Endodermal cell (in vitro differentiated cells): ENCODE measurements around the gene CTU1. TPM values are rescaled to one million over a fixed set of nuclear protein-coding genes. Genes with fewer than 3 reads are reported as not detected.

Source experiments
- DNase-seq: peaks from one replicate; pipeline ENCODE4 v3.0.0-alpha.2; 2017
- H3K27ac ChIP-seq: 2 replicates; pipeline ENCODE4 v1.5.1; 2013; ENCODE audit warnings: mild to moderate bottlenecking, low read depth, low read length, moderate library complexity
- H3K27me3 ChIP-seq: 2 replicates; pipeline ENCODE4 v1.6.1; 2013; ENCODE audit warnings: mild to moderate bottlenecking, low read length, moderate library complexity; ENCODE audit not compliant: insufficient read depth, control insufficient read depth, poor library complexity, severe bottlenecking
- H3K36me3 ChIP-seq: 2 replicates; pipeline ENCODE4 v1.7.0; 2013; ENCODE audit warnings: mild to moderate bottlenecking, low read length, moderate library complexity; ENCODE audit not compliant: control insufficient read depth, insufficient read depth
- H3K4me1 ChIP-seq: one replicate; pipeline ENCODE4 v1.7.0; 2013; ENCODE audit warnings: low read length; ENCODE audit not compliant: control insufficient read depth, insufficient read depth
- H3K4me3 ChIP-seq: 2 replicates; pipeline ENCODE4 v1.5.1; 2013; ENCODE audit warnings: mild to moderate bottlenecking, low read length, moderate library complexity
- H3K9ac ChIP-seq: 2 replicates; pipeline ENCODE4 v1.6.1; 2013; ENCODE audit warnings: mild to moderate bottlenecking, low read length, moderate library complexity; ENCODE audit not compliant: poor library complexity, severe bottlenecking; ENCODE audit errors: extremely low read depth
- H3K9me3 ChIP-seq: 2 replicates; pipeline ENCODE4 v1.6.1; 2013; ENCODE audit warnings: mild to moderate bottlenecking, low read length, moderate library complexity; ENCODE audit not compliant: control insufficient read depth
- H3K27ac Mint-ChIP-seq: 2 replicates; pipeline ENCODE4 v1.8.0; 2020; ENCODE audit warnings: mixed read lengths
- H3K27me3 Mint-ChIP-seq: 2 replicates; pipeline ENCODE4 v1.8.0; 2021; ENCODE audit warnings: mild to moderate bottlenecking, mixed read lengths; ENCODE audit not compliant: insufficient read depth
- H3K36me3 Mint-ChIP-seq: 2 replicates; pipeline ENCODE4 v1.8.0; 2020; ENCODE audit warnings: low read depth, mixed read lengths
- H3K4me1 Mint-ChIP-seq: 2 replicates; pipeline ENCODE4 v1.8.0; 2020; ENCODE audit warnings: mixed read lengths
- H3K4me3 Mint-ChIP-seq: 2 replicates; pipeline ENCODE4 v1.8.0; 2020; ENCODE audit warnings: mild to moderate bottlenecking, moderate library complexity, mixed read lengths
- H3K9me3 Mint-ChIP-seq: 2 replicates; pipeline ENCODE4 v1.8.0; 2020; ENCODE audit warnings: mild to moderate bottlenecking, mixed read lengths
- CTCF ChIP-seq: fragments of 200-600 bp; sonication (generic); conservative IDR thresholded peaks from 2 replicates; pipeline ENCODE4 v1.5.0; 2021; ENCODE audit warnings: antibody characterized with exemption, mild to moderate bottlenecking
- WGBS, 2 experiments: methylation state at CpG; one replicate each; pipeline versions ENCODE4 v1.1.5 to v1.1.7; 2013; ENCODE audit warnings: missing lambda C conversion rate in 2 of 2, mixed read lengths in 1 of 2; ENCODE audit not compliant: insufficient coverage in 1 of 2, insufficient read length in 1 of 2; 5-methylcytosine and 5-hydroxymethylcytosine counted together
- total RNA-seq, 2 donors: library from RNA; stranded (reverse); fragmentation: NEBNext Ultra II Directional in 1 of 2; extraction: Animal tissue kit (Norgen Biotek cat#: 25700) in 1 of 2; gene quantifications; 2 replicates in 1 of 2; 3 replicates in 1 of 2; pipeline ENCODE4 v1.2.1, GENCODE V29; 2021

Gene CTU1
- total RNA-seq, 2 donors from 2014 or later: 5.1 to 5.7 TPM

- Histone ChIP-seq H3K9ac (no peak overlapping the region), H3K27me3 (no peaks in the 10 kb centered on the region), H3K36me3 (no peaks in the 10 kb centered on the region), H3K27ac (no peak overlapping the region), H3K4me3 (no peak overlapping the region), H3K4me1 (no peaks in the 10 kb centered on the region), H3K9me3 (no peaks in the 10 kb centered on the region)
- H3K4me1 Mint-ChIP-seq: peaks cover 3% of the 10 kb centered on the region
- DNase-seq: no peak
- no peaks in the 10 kb centered on the region for H3K36me3 Mint-ChIP-seq
- H3K27me3 Mint-ChIP-seq: peaks cover 12% of the 10 kb centered on the region
- WGBS, 2 experiments: 92 to 95% methylated on average over 3 to 8 of the region's 8 CpGs
- no peak overlapping the region for H3K4me3 Mint-ChIP-seq
- TF ChIP-seq CTCF: no peak
- H3K27ac Mint-ChIP-seq: no peak overlapping the region
- no peaks in the 10 kb centered on the region for H3K9me3 Mint-ChIP-seq
Measured at GRCh38 chr19:51129716-51130115, 21.5 kb upstream of the CTU1 start.

GRCh38 chr19:51128227-51128626 is 20.0 kb upstream of the CTU1 start:
- no peak for DNase-seq
- Mint-ChIP-seq H3K4me1 (peaks cover 3% of the 10 kb centered on the region), H3K36me3 (no peaks in the 10 kb centered on the region), H3K27me3 (peaks cover 16% of the 10 kb centered on the region), H3K27ac (no peak overlapping the region), H3K4me3 (no peak overlapping the region), H3K9me3 (no peaks in the 10 kb centered on the region)
- WGBS, 2 experiments: 91 to 94% methylated on average over 7 of the region's 7 CpGs
- H3K27me3 ChIP-seq: no peaks in the 10 kb centered on the region
- no peak overlapping the region for H3K4me3 ChIP-seq
- no peaks in the 10 kb centered on the region for H3K4me1 ChIP-seq
- H3K9ac ChIP-seq: no peak overlapping the region
- no peaks in the 10 kb centered on the region for H3K36me3 ChIP-seq
- H3K27ac ChIP-seq: no peak overlapping the region
- H3K9me3 ChIP-seq: no peaks in the 10 kb centered on the region
- TF ChIP-seq CTCF: no peak

- no peaks in the 10 kb centered on the region for H3K27me3 ChIP-seq
- H3K9ac ChIP-seq: no peak overlapping the region
- H3K27me3 Mint-ChIP-seq: peaks cover 17% of the 10 kb centered on the region
- no peaks in the 10 kb centered on the region for H3K9me3 ChIP-seq
- WGBS, 2 experiments: 90 to 95% methylated on average over 2 to 4 of the region's 4 CpGs
- no peak overlapping the region for H3K27ac Mint-ChIP-seq
- no peaks in the 10 kb centered on the region for H3K36me3 ChIP-seq
- H3K9me3 Mint-ChIP-seq: no peaks in the 10 kb centered on the region
- H3K4me1 ChIP-seq: no peaks in the 10 kb centered on the region
- H3K4me3 Mint-ChIP-seq: no peak overlapping the region
- no peaks in the 10 kb centered on the region for H3K36me3 Mint-ChIP-seq
- TF ChIP-seq CTCF: no peak
- H3K4me3 ChIP-seq: no peak overlapping the region
- H3K4me1 Mint-ChIP-seq: peaks cover 3% of the 10 kb centered on the region
- no peak for DNase-seq
- no peak overlapping the region for H3K27ac ChIP-seq
Measured at GRCh38 chr19:51127755-51128154, 19.5 kb upstream of the CTU1 start.
